ENCODE results near the gene TBC1D9.

GRCh38 chr4:140690093-140690492 is 66.1 kb downstream of the TBC1D9 start:
- no peak for TF ChIP-seq CTCF (IDR thresholded peaks at IDR 0.05; ENCODE audit: low read length)
- TF ChIP-seq EZH2 (IDR thresholded peaks at IDR 0.05; ENCODE audit: borderline replicate concordance, low read length): no peak
